ENCODE measurements around the gene ASIC3.
"Not testable (repeated sequence)": the region's sequence is repeated elsewhere in the genome, so short reads cannot be mapped to it uniquely, and the experiment has no call there.

The ASIC3 gene

DNA sequence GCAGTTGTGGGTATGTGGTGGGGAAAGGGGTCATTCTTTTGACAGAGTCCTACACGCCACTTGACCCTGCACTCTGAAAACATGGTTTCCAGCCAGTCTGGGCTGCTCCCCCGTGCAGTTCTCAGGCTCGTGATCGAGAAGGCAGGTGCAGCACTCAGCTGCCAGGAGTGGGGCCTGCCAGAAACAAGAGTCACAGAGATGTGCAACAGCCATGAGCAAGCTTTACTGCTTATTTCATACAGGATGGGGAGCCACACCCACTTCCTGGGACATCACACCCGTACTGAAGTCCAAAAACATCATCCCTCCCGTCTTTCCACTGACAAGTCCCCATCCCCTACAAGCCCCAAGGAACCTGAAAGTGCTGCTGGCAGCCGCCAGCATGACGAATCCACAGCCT, 33.4 kb upstream of the ASIC3 start:
- DNase-seq: peak in 1 of 4 experiments; percentile 19

DNA sequence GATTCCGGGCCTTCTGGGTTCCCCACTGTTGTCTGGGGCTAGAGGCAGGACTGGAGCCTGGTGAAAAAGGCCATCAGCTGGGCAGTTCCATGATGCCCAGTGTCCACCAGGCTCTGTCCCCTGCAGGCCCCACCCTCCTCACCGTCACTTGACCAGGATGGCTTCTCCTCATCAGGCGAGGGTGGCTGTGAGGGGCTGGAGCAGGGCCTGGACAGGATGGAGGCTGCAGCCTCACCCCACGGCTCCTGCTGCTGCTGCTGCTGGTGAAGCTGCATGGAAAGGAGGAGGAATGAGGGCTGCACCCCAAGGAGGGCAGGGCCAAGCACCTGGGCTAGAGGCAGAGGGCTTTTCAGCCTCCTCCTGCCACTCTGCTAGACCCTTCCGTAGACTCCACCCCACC, 32.4 kb upstream of the ASIC3 start:
- DNase-seq: no peak

DNA sequence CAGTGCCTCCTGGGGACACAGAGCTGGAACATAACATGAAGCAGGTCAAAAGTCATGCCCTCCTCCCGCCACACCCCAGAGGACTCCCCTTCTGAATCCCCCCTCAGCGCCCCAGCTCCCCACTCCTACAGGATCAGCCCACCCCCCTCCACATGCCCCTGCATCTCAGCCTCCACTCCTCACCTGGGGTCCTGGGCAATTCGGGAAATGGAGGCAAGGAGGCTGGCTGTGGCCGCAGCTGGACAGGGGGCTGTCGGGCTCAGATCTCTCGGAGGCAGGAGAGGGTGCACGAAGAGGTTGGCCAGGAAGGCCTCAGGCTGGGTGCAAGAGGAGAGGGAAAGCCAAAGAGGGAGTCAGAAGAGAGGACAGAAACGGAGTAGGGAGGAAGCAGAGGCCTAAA, 31.8 kb upstream of the ASIC3 start:
- DNase-seq: no peak

DNA sequence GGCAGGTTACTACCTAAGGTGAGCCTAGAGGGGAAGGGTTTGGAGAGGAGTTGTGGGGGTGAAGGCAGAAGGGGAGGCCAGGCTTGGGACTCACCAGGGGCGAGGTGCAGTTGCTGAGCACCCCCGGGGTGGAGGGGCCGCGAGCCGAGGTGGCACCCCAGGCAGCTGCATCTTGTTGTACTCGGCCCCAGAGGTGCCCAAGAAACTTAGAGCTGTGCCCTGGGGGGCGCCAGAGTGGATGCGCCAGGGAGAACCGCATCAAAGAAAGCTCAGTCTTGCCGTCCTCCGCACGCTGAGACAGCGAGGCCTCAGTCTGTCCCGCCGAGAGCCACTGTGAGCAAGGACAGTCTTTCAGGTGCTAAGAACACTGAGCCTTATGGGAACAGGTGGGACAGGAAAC, 31.4 kb upstream of the ASIC3 start:
- no peak for DNase-seq

DNA sequence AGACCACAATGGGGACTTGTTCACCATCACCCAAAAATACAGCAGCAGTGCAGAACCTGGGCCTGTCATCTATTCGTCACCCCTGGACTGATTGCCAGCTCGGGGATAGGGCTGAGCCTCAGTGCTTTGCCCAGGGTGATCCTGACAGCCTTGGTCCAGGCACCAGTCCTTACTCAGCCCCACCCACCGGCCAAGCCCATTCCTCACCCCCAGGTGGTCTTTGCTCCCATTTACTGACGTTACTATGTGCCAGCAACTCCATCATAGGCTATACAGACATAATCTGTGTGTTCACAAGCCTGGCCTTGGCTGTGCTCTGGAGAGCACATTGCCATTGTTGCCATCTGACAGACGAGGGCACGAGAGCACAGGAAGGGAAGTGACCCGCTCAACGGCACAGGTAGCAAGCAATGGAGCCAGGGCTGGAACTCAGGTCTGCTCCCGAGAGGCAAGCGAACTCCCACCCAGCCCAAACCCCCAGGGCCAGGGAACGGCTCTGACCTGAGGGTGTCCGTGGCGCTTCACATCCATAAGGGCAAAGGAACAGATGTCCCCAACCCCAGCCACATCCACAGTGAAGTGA, 30.9 kb upstream of the ASIC3 start:
- DNase-seq: no peak

DNA sequence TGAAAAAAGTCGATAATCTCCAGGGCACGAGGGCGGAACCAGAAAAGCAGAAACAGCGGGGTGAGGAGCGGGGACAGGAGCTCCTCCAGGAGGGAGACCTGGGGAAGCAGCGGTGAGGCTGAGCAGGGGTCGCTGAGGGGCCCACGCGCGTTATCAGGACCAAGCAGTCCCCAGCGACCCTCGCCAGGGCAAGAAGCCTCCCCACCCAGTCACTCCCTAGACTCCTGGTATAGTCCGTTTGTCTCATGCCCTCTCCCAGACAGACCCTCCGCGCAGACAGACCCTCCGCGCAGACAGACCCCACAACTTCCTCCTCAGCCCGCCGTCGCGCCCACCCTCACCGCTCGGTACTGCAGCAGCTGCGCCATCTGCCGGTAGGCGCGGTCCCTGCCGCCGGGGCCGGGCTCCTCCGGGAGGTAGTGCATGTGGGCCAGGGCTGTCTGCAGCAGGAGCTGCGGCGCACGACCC, 30.3 kb upstream of the ASIC3 start:
- peak; percentile 63 to 82 (median 70) for DNase-seq

DNA sequence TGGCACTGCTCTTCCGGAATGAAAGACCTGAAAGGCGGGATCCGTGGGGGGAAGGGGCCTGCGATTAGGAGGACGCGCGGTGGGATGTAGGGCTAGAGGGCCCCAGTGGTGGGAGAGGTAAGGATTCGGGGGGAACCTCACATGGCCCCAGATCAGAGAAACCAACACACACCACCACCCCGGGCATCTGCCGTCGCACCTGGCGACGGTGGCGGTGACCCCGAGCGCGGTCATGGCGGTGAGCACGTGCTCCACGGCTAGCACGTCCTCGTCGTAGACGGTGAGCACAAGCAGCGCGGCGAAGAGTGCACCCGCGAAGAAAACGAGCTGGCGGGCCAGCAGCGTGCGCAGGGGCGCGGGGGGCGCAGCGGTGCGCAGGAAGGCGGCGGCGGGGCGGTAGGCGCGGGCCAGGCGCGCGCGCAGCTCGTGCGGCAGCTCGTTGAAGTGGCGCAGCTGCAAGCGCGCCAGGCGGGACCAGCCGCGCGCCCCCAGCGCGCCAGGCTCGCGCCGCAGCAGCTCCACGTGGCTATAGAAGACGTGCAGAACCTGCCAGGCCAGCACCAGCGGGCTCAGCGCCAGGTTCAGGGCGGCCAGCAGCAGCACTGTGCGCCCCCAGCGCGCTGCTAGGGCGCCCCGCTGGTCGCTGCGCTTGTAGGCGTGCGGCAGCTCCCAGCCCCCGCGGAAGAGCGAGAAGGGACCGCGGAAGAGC, 29.8 kb upstream of the ASIC3 start:
- DNase-seq: no peak

DNA sequence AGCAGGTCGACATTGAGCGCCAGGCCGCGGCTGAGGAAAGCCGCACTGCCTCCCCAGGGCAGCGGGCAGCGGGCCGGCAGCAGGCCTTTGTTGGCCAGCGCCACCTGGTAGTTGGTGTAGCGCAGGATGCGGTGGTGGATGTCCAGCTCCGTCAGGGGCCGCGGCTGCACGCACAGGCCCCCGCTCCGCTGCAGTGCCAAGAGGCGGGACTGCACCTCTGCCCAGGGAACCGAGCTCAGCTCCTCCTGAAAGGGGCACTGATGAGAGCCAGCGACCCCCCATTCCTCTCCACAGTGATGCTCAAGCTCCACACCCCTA, 29.2 kb upstream of the ASIC3 start:
- DNase-seq: no peak

DNA sequence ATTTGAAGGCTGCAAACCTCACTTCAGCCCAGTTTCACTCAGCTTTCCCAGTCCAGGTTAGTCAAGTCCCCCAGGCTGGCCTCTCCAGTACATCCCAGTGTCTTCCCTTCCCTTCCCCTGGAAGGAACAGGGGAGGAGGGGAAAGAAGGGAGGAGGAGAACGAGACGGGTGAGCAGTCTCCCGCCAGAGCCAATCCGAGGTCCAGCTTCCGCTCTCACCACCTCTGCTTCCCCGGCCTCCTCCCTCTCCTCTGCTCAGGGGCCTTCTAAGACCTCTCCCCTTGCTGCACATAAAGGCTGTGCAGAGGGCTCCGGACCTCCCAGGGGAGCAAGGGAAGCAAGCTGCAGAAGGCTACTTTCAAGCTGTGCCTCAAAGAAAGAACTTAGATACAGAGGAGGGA, 28.1 kb upstream of the ASIC3 start:
- no peak for DNase-seq

DNA sequence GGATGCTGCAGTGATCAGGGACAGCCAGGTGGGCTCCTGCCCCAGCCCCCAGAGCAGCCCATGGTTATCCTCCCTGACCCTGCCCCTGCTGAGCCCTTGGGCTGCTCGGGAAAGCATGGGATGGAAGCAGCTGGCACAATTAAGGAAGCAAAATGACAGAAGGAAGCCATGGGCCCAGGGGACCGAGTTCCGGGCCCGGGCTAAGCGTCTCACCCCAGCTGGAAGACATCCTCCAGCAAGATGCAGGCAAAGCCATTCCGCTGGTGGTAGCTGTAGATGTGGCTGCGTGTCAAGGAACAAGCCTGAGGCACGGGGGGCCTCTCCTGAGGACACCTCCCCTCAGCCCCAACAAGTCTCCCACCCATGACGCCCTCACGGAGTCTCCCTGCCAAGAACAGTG, 25.1 kb upstream of the ASIC3 start:
- no peak for DNase-seq

DNA sequence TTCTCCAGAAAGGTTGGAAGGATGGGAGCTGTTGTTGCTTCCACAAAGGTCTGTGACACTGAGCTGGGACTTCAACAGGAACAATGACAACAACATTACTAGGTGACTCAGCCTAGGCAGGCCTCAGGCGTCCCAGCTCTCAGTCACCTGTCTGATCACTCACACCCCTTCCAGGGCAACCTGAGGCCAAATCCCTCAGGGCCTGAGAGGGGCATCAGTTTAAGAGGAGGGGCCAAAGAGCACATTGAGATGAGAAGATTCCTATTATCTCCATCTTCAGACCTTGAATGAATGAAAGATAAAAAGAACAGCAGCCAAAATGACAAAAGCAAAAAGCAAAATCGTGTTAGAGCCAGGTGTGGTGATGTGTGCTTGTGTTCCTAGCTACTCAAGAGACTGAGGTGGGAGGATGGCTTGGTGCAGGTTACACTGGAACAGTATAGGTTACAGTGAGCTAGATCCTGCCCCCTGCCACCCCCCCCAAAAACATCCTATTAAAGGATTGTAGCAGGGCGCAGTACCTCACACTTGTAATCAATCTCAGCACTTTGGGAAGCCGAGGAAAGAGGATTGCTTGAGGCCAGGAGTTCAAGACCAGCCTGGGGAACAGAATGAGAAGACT, 23.8 kb upstream of the ASIC3 start, which contains the start of gene ATG9B:
ATG9B (minus strand) TSS at position 60 of the 622 bp plus-strand sequence. CDS start 71 bp downstream, outside the sequence.
- DNase-seq: no peak

DNA sequence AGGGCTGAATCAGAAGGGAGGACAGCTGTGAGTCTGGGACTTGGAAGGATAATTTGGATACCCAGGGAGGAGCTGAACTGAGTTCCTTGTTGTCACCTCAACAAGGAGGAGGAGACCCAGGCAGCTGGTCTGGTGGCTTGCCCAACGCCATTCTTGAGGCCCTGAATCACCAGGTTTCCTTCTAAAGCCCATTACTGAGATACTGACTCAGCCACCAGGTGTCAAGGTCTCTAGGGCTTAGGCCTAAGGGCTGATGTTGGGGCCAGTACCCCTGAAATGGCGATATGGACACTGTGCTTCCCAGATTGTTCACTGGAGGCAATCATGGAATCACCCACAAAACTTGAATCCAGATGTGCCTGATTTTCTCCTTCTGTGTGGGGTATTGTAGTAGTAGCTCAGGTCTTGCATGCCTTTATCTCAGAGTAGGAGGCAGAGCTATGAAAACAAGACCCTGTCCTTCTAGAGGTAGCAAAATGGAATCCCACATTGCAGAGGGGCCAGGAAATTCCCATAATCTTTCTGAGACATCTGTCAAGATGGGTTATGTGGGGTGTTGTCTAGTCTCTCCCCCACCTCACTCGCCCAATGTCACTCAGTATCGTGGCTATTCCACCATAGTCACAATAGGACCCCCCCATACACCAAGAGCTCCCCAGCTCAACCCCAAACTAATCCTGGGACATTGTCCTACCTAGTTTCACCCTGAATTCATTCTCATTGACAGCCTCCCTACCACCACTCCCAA, 22.2 kb upstream of the ASIC3 start:
- DNase-seq: no peak

DNA sequence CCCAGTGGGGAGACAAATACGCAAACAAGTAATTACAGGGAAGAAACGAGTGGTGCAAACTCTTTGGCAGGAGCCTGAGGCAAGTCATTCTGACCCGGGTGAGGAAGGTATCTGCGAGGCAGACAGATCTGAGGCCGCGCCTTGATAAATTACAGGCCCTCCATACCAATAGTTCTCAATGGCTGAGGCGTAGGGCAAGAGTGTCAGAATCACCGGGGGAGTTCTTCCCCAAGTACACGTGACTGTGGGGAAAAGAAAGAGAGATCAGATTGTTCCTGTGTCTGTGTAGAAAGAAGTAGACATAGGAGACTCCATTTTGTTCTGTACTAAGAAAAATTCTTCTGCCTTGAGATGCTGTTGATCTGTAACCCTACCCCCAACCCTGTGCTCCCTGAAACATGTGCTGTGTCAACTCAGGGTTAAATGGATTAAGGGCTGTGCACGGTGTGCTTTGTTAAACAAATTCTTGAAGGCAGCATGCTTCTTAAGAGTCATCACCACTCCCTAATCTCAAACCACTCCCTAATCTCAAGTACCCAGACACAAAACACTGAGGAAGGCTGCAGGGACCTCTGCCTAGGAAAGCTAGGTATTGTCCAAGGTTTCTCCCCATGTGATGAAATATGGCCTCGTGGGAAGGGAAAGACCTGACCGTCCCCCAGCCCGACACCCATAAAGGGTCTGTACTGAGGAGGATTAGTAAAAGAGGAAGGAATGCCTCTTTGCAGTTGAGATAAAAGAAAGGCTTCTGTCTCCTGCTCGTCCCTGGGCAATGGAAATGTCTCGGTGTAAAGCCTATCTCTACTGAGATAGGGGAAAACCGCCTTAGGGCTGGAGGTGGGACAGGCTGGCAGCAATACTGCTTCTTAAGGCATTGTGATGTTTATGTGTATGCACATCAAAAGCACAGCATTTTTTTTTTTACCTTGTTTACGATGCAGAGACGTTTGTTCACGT, 21.3 kb upstream of the ASIC3 start:
- DNase-seq: not testable (repeated sequence)

DNA sequence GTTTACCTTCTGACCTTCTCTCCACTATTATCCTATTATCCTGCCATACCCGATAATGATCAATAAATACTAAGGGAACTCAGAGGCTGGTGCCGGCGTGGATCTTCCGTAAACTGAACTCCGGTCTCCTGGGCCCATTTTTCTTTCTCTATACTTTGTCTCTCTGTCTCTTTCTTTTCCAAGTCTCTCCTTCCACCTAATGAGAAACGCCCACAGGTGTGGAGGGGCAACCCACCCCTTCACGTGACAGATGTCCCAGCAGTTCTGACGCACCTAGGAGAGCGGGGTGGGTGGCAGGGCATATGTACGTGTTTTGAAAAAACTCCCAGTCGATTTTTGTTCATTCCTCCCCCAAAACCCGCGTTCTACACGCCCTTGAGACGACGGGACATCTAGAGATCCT, 20.6 kb upstream of the ASIC3 start:
- DNase-seq: not testable (repeated sequence)

DNA sequence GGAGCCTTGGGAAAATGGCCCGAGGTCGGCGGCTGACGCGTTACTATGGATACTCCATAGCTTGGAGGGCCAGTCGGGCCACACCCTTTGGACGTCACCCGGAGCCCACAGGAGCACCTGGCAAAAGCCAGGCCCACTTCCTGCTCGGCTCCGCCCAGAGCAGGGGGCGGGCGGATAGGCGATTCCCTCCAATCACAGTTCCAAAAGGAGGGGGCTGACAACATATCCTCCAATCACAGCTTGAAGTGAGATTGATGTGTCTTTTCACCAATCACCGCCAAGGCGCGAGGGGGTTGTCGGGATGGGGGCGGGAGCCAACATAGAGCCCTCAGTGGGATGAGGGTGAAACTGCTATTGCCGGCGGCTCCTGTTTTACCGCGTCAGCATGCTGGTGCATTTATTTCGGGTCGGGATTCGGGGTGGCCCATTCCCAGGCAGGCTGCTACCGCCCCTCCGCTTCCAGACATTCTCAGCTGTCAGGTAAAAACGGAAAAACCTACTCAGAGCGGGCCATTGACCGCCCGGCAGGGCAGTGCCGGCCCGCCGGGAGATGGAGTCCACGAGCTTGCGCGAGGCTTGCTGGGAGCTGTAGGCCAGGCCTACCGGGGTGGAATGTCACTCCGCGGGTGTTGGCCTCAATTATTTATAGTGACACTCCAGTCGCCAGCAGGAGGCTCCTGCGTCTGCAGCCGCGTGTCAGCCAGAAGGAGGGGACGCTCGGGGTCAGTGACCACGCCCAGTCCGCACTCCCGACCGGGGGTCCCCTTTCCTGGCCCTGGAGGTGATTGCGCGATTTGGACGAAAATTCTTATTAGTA, 20.0 kb upstream of the ASIC3 start, which contains the start of gene ABCB8:
ABCB8 (plus strand) TSS at position 320 of the 817 bp plus-strand sequence; CDS start at position 386, 66 bp downstream.
- DNase-seq: peak; percentile 90 to 98 (median 92)

DNA sequence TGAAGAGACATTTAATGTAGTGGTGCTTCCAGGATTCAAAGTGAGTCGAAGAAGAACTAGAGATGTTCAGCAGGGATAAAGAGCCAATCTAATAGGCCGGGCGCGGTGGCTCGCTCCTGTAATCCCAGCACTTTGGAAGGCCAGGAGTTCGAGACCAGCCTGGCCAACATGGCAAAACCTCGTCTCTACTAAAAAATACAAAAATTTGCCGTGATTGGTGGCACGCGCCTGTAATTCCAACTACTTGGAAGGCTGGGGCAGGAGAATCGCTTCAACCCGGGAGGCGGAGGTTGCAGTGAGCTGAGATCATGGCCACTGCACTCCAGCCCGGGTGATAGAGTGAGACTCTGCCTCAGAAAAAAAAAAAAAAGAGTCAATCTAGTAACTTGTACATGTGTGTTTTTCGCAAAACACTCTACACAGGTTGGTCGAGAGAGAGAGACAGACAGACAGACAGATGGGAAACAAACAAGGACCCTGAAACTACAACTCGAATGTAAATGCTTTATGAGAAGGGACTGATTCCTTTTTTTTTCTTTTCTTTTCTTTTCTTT, 19.3 kb upstream of the ASIC3 start:
- no peak for DNase-seq

DNA sequence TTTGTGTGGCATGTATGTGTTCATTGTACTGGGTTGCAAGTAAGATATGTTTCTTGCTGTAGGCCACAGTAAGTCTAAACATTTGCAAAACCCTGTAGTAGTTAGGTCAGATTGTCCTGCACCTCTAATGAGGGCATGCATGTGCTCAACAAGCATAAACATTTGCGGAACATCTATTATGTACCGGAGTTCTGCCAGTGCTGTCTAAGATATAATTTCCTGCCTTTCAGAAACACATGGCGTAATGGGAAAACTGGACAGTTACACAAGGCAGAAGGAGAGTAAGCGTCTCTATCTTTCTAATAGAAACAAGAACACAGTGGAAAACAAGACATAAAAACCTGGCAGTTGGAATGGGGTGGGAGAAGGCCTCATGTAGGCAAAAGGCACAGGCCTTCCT, 17.3 kb upstream of the ASIC3 start:
- DNase-seq: no peak

DNA sequence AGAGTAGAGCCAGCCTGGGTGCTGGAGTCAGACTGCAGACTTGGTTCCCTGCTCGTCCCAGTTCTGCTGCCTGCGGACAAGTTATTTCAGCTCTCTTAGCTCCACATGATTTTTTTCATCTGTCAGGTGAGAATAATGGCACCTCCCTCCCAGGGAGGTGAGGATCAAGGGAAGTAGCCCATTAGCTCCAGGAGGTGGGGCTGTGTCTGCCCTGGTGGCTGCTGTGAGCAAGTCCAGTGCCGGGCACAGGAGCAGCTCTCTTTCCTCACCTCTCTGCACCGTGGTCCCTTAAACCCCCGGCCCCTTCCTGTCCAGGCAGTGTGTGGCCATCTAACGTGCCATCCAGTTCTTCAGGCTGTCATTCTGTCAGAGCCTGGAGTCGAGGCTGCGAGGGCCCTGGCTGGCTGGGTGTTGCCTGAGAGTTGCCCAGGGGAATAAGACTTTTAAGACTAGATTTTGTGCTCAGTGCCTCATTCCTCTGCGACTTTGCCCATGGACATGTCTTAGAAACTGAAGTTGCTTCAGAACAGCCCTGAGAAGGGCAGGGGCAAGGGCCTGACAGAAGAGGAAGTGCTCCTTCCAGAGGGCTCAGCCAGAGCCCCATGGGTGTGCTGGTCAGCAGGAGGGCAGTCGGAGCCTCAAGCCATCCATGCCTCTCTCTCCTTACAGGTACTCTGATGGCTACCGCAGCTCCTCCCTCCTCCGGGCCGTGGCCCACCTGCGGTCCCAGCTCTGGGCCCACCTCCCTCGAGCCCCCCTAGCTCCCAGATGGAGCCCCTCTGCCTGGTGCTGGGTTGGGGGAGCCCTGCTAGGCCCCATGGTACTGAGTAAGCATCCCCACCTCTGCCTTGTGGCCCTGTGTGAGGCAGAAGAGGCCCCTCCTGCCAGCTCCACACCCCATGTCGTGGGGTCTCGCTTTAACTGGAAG, 15.1 kb upstream of the ASIC3 start:
- no peak for DNase-seq

DNA sequence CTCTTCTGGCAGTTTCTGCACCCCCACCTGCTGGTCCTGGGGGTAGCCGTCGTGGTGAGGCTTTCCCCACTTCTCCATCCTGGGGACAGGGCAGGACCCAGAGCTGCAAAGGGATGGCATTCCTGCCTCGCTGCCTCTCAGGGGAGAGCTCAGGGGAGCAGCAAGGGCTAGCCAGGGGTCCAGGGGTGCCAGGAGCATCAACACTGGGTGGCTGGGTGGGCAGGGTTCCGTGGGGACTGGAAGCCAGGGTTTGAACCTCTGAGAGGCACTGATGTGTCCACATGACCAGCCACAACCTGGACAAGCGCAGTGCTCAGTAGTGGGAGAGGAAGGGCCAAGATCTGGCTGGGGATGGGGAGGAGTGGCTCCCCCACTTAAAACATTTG, 14.5 kb upstream of the ASIC3 start:
- DNase-seq: no peak

Measured in activated CD4-positive, CD25-positive, alpha-beta regulatory T cell (primary cell).